ENCODE measurements around the gene ALDOA. TPM values are rescaled to one million over a fixed set of nuclear protein-coding genes. Genes with fewer than 3 reads are reported as not detected.
"Not testable (repeated sequence)": the region's sequence is repeated elsewhere in the genome, so short reads cannot be mapped to it uniquely, and the experiment has no call there.

The ALDOA gene
- 100 to 1,000 TPM; 836 to 988 (median 910) TPM for total RNA-seq

DNA sequence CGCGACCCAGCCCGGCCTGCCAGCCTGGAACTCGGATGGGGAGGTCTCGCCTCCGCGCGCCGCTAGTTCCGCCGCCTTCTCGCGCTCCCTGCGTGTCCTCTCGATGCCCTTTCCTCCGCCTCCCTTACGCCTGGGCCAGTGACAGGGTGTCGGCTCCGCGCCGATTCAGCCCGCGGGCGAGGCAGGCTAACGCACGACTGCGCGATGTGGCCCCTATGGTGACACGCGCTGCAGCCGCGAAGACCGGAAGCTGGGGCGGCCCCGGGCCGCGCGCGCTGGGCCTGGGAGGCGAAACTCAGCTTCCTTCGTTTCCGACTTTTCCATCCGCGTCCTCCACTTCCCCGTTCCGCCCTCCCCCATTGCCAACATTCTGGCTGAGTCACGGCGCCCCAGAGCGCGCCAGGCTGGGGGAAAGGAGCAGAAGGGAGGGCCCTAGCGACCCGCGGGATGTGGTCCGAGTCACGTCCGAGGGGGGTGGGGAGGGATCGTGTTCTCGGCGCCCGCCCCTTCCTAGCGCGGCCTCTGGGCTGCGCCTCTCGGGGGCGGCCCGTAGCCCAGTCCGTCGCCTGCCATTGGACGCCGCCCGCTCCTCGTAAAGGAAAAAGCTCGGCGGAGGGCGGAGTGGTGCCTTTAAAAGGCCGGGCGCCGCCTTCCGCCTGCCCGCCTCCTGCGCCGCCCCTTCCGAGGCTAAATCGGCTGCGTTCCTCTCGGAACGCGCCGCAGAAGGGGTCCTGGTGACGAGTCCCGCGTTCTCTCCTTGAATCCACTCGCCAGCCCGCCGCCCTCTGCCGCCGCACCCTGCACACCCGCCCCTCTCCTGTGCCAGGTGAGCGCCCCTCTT, at the start of gene ALDOA:
ALDOA (plus strand) TSS at position 659 of the 841 bp plus-strand sequence. CDS start 1,138 bp downstream, outside the sequence.
- intact Hi-C loops (cut with DNase I; ENCODE audit: low total_unique reads) = no loop called here

GRCh38 chr16:30016555-30017276, 48.8 kb upstream of the ALDOA start:
- WGBS, 2 donors = 66 to 73% methylated on average over 8 of the region's 8 CpGs
- no peak overlapping the region for H3K4me3 ChIP-seq (ENCODE audit: low read depth, poor library complexity, severe bottlenecking)
- intact Hi-C loops (cut with DNase I; ENCODE audit: low total_unique reads) = no loop called here
- no peak for TF ChIP-seq POLR2A (IDR thresholded peaks at IDR 0.05)
- no peak for TF ChIP-seq CTCF (IDR thresholded peaks at IDR 0.05)
- DNase-seq (ENCODE audit: low spot score in 2 of 2) = no peak

More for the DNA sequence above, at the start of gene ALDOA:
- peak; percentile 96 to 99 for DNase-seq (ENCODE audit: low spot score in 2 of 2)
- 0 to 1% methylated on average over 55 to 80 of the region's 99 CpGs for WGBS, 2 donors
- TF ChIP-seq CTCF (IDR thresholded peaks at IDR 0.05) = no peak
- TF ChIP-seq POLR2A (IDR thresholded peaks at IDR 0.05) = peak in 1 of 2 donors; percentile 95
- peak within 1 kb of the TSS; percentile 98 for H3K4me3 ChIP-seq (ENCODE audit: low read depth, poor library complexity, severe bottlenecking)

DNA sequence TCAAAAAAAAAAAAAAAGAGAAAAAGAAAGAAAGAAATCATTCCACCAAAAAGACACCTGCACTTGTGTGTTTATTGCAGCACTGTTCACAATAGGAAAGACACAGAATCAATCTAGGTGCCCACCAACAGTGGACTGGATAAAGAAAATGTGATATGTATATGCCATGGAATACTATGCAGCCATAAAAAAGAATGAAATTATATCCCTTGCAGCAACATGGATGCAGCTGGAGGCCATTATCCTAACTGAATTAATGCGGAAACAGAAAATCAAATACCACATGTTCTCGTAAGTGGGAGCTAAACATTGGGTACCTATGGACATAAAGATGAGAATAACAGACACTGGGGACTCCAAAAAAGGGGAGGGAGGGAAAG, 48.3 kb upstream of the ALDOA start:
- no peak overlapping the region for H3K4me3 ChIP-seq (ENCODE audit: low read depth, poor library complexity, severe bottlenecking)
- DNase-seq (ENCODE audit: low spot score in 2 of 2) = no peak
- intact Hi-C loops (cut with DNase I; ENCODE audit: low total_unique reads) = no loop called here
- 90 to 96% methylated on average over 2 of the region's 2 CpGs for WGBS, 2 donors
- TF ChIP-seq POLR2A (IDR thresholded peaks at IDR 0.05) (no peak), CTCF (IDR thresholded peaks at IDR 0.05) (no peak)

GRCh38 chr16:30017937-30018336, 47.6 kb upstream of the ALDOA start:
- DNase-seq (ENCODE audit: low spot score in 2 of 2); H3K4me3 ChIP-seq (ENCODE audit: low read depth, poor library complexity, severe bottlenecking); intact Hi-C loops (cut with DNase I; ENCODE audit: low total_unique reads): not testable (repeated sequence)
- WGBS, 2 donors = 88 to 94% methylated on average over 4 of the region's 4 CpGs

DNA sequence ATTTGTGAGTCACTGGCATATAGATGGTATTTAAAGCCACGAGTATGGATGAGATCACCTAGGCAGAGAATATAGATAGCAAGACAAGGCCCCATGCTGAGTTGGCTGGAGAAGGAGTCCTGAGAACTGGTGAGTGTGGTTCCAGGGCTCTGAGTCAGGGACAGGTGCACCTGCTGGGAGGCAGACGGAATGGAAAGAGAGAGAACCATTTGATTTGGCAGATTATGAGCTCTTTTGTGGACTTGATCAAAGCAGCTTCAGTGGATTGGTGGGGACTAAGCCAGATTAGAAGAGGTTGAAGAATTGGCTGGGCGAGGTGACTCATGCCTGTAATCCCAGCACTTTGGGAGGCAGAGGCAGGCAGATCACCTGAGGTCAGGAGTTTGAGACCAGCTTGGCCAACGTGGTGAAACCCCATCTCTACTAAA, 46.8 kb upstream of the ALDOA start:
- H3K4me3 ChIP-seq (ENCODE audit: low read depth, poor library complexity, severe bottlenecking) = no peak overlapping the region
- TF ChIP-seq CTCF (IDR thresholded peaks at IDR 0.05) (no peak), POLR2A (IDR thresholded peaks at IDR 0.05) (no peak)
- no peak for DNase-seq (ENCODE audit: low spot score in 2 of 2)
- intact Hi-C loops (cut with DNase I; ENCODE audit: low total_unique reads) = no loop called here
- 64 to 66% methylated on average over 4 of the region's 4 CpGs for WGBS, 2 donors

GRCh38 chr16:30022887-30023286, 42.7 kb upstream of the ALDOA start, which contains the start of gene C16orf92:
C16orf92 (plus strand) TSS chr16:30023198; CDS start chr16:30023341, 143 bp downstream.
- 81 to 85% methylated on average over 6 of the region's 6 CpGs for WGBS, 2 donors
- TF ChIP-seq CTCF (IDR thresholded peaks at IDR 0.05) = no peak
- no peak for TF ChIP-seq POLR2A (IDR thresholded peaks at IDR 0.05)
- intact Hi-C loops (cut with DNase I; ENCODE audit: low total_unique reads) = no loop called here
- DNase-seq (ENCODE audit: low spot score in 2 of 2) = no peak
- no peak within 1 kb of the TSS for H3K4me3 ChIP-seq (ENCODE audit: low read depth, poor library complexity, severe bottlenecking)
